Endothelial cell of umbilical vein (primary cell): ENCODE data around the gene RNF227.
A peak's percentile ranks its signal among the peaks of the same experiment; 100 is the strongest.

Source experiments
- CTCF ChIP-seq, 2 donors: IDR thresholded peaks; 1 replicate in 1 of 2; 2 replicates in 1 of 2; pipeline ENCODE4 v1.5.1; 2011; ENCODE audit warnings: low read length in 2 of 2, mild to moderate bottlenecking in 2 of 2, moderate library complexity in 2 of 2, control low read depth in 1 of 2, inconsistent platforms in 1 of 2, low read depth in 1 of 2; ENCODE audit not compliant: insufficient read depth in 1 of 2; ENCODE audit errors: extremely low read depth in 1 of 2
- EZH2 ChIP-seq: IDR thresholded peaks from 2 replicates; pipeline ENCODE4 v1.6.1; 2012; ENCODE audit warnings: borderline replicate concordance, low read depth, mild to moderate bottlenecking, moderate library complexity, low read length, inconsistent platforms; ENCODE audit not compliant: severe bottlenecking
- GATA2 ChIP-seq: IDR thresholded peaks from 2 replicates; pipeline ENCODE4 v1.7.0; 2011; ENCODE audit warnings: low read depth, mild to moderate bottlenecking, moderate library complexity, mixed read lengths, low read length; ENCODE audit not compliant: insufficient read length, insufficient read depth
- JUN ChIP-seq: IDR thresholded peaks from 2 replicates; pipeline ENCODE4 v1.6.1; 2011; ENCODE audit warnings: borderline replicate concordance, low read depth; ENCODE audit not compliant: insufficient read length, insufficient read depth
- MAX ChIP-seq: IDR thresholded peaks from 2 replicates; pipeline ENCODE4 v1.6.1; 2011; ENCODE audit not compliant: insufficient read depth, insufficient read length
- MYC ChIP-seq: IDR thresholded peaks from one replicate; pipeline ENCODE4 v1.6.1; 2011; ENCODE audit warnings: mild to moderate bottlenecking, low read depth, low read length
- POLR2A ChIP-seq: IDR thresholded peaks from 2 replicates; pipeline ENCODE4 v1.6.1; 2012; ENCODE audit warnings: low read depth, mild to moderate bottlenecking, control low read depth, low read length
- POLR2AphosphoS5 ChIP-seq: IDR thresholded peaks from 2 replicates; pipeline ENCODE4 v1.6.1; 2012; ENCODE audit warnings: low read depth, mild to moderate bottlenecking, control low read depth, low read length, moderate library complexity; ENCODE audit not compliant: insufficient read depth

GRCh38 chr17:7929158-7930023 is 13.3 kb upstream of the RNF227 start, which contains the start of gene KCNAB3:
- no peak for TF ChIP-seq CTCF (IDR thresholded peaks at IDR 0.05; ENCODE audit: extremely low read depth in 1 of 2, insufficient read depth in 1 of 2, low read depth in 1 of 2, low read length in 2 of 2)
- TF ChIP-seq POLR2A = no peak
- TF ChIP-seq POLR2AphosphoS5 = peak; percentile 31
- TF ChIP-seq EZH2 = no peak
- no peak for TF ChIP-seq JUN
- TF ChIP-seq GATA2 = no peak
- TF ChIP-seq MAX = no peak
- no peak for TF ChIP-seq MYC
